ENCODE measurements around the gene IRF2.
"Not testable (repeated sequence)": the region's sequence is repeated elsewhere in the genome, so short reads cannot be mapped to it uniquely, and the experiment has no call there.

IRF2 gene

GRCh38 chr4:184343502-184344177 is 130.7 kb downstream of the IRF2 start:
- peak; percentile 73 for DNase-seq

- DNase-seq = not testable (repeated sequence)
These were observed 131.5 kb downstream of the IRF2 start for GRCh38 chr4:184342857-184343237.

- DNase-seq = no peak
These were observed 132.0 kb downstream of the IRF2 start for GRCh38 chr4:184342167-184342856.

- DNase-seq = peak; percentile 58
These were observed 134.8 kb downstream of the IRF2 start for GRCh38 chr4:184339398-184340193.

GRCh38 chr4:184337907-184338306 is 136.4 kb downstream of the IRF2 start:
- DNase-seq = no peak
